Lower leg skin (tissue), 4 donors: ENCODE measurements around the gene EPHX1. TPM values are rescaled to one million over a fixed set of nuclear protein-coding genes. Genes with fewer than 3 reads are reported as not detected.
A peak's percentile ranks its signal among the peaks of the same experiment; 100 is the strongest.

ENCODE experiments used
- DNase-seq, 2 donors: peaks; one replicate each; pipeline ENCODE4 v3.0.0-alpha.2; 2019; ENCODE audit warnings: low spot score in 2 of 2
- H3K4me3 ChIP-seq: fragments of 200-600 bp; sonication (generic); 2 replicates; pipeline ENCODE4 v1.5.1; 2017; ENCODE audit warnings: mild to moderate bottlenecking, low read depth; ENCODE audit not compliant: poor library complexity, severe bottlenecking
- POLR2A ChIP-seq, 2 donors: fragments of 450-650 bp; IDR thresholded peaks; one replicate each; pipeline ENCODE4 v1.6.1; 2016 to 2017; ENCODE audit warnings: antibody characterized with exemption in 2 of 2, mild to moderate bottlenecking in 1 of 2, moderate library complexity in 1 of 2
- WGBS, 2 donors: methylation state at CpG; one replicate each; pipeline ENCODE4 v1.1.5; 2018; 5-methylcytosine and 5-hydroxymethylcytosine counted together
- intact Hi-C: fragments of 100-400 bp; cut with DNase I; formaldehyde crosslinking; loops from one replicate; pipeline ENCODE4 v1.15.0; 2023; ENCODE audit warnings: low total_unique reads
- total RNA-seq, 4 donors: library from RNA; depleted of rRNA; stranded (reverse); fragments of >200 nt; gene quantifications; one replicate each; pipeline ENCODE4 v1.1.0, GENCODE V29; 2016
- TF ChIP-seq, protein P1 (sequence below), 3 donors: fragments of 450-650 bp; IDR thresholded peaks; one replicate each; pipeline ENCODE4 v1.5.1; 2016; ENCODE audit warnings: antibody characterized with exemption in 3 of 3, mild to moderate bottlenecking in 3 of 3, moderate library complexity in 2 of 3

Gene EPHX1
- total RNA-seq, 4 donors from 2014 or later, result 42.9 to 62.7 (median 56.8) TPM

DNA sequence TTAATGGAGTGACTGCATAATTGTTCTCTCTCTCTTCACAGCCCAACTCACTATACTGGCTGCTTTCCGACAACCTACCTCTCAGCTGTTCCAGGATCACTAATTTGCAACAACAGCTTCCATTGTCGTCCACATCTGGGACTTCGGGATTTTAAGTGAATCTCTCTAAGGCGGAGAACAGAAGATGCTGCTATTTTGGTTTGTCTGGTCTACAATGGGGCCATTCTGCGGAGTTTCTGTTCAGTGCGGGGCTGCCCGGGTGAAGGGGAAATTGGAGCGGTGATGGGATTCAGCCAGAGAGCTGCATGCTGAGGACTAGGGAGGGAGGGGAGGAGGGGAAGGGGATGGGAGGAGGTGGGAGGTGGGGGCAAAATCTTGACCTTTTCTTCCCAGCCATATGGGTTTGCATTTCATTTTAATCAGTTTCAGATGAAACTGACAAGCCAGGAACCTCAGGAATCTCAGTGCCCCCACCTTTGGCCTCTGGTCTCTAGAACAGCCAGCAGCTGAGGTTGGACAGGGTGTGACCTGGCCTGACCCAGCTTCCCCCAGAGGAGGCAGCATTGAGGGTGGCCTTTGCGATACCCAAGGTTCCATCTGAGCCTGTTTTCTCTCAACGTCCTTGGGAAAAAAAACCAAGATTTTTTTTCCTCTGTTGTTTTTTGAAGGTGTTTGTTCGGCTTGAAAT is 39.2 kb upstream of the EPHX1 start:
- TF ChIP-seq POLR2A (IDR thresholded peaks at IDR 0.05), result no peak
- TF ChIP-seq, protein P1, sequence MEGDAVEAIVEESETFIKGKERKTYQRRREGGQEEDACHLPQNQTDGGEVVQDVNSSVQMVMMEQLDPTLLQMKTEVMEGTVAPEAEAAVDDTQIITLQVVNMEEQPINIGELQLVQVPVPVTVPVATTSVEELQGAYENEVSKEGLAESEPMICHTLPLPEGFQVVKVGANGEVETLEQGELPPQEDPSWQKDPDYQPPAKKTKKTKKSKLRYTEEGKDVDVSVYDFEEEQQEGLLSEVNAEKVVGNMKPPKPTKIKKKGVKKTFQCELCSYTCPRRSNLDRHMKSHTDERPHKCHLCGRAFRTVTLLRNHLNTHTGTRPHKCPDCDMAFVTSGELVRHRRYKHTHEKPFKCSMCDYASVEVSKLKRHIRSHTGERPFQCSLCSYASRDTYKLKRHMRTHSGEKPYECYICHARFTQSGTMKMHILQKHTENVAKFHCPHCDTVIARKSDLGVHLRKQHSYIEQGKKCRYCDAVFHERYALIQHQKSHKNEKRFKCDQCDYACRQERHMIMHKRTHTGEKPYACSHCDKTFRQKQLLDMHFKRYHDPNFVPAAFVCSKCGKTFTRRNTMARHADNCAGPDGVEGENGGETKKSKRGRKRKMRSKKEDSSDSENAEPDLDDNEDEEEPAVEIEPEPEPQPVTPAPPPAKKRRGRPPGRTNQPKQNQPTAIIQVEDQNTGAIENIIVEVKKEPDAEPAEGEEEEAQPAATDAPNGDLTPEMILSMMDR (IDR thresholded peaks at IDR 0.05), result no peak
- peak in 1 of 2 donors; percentile 75 for DNase-seq
- 75 to 83% methylated on average over 11 of the region's 11 CpGs for whole genome bisulfite sequencing, 2 donors
- intact Hi-C loops, result no loop called here
- no peak overlapping the region for H3K4me3 ChIP-seq

DNA sequence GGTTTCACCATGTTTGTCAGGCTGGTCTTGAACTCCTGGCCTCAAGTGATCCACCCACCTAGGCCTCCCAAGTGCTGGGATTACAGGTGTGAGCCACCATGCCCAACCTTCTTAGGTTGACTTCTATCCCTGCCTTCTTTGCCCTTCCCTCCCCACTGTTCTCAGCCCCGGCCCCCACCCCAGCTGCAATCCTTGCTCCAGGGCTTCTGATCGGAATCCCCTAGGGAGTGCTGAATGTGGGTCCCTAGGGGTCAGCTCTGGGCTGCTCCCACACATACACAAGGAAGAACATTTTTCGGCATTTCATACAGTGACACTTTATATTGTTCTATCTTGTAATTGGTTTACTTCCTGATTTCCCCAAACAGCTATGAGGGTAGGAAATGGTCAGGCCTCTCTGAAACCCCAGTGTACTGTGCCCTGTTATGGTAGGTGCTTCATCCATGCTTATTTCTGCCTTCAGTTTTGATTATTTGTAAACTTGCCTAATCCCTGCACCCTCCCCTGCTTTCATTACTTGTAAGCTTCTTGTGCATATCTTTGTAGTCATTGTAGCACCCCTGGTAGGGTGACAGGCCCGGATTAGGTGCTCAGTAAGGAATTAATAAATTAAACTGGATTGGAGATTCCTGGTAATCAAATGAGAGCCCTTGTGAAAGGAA is 38.1 kb upstream of the EPHX1 start:
- TF ChIP-seq, protein P1 (IDR thresholded peaks at IDR 0.05), result no peak
- no peak for TF ChIP-seq POLR2A (IDR thresholded peaks at IDR 0.05)
- peak in 1 of 2 donors; percentile 37 for DNase-seq
- intact Hi-C loops, result no loop called here
- H3K4me3 ChIP-seq, result no peak overlapping the region
- 53% methylated on average over 4 of the region's 4 CpGs for WGBS, 2 donors

DNA sequence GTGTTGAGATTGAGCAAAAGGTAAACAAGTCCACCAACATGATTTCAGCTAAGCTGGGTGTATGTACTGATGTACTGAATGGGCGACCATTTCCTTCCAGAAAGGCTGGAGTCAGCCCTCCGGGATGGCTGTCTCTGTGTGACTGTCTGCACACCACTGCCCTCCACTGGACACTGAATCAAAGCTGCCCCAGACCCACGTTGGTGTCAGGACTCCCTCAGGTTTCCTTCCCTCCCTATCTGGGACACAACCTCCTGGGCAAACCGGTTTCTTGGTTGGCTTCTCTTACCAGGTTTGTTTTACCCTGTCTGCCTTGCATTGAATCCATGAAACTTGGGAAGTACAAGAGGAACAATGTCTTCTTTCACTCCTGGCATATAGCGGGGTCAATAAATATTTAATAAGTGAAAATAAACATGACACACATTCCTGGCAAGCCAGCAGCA is 37.6 kb upstream of the EPHX1 start:
- intact Hi-C loops, result no loop called here
- peak; percentile 86 to 94 for DNase-seq
- no peak for TF ChIP-seq POLR2A (IDR thresholded peaks at IDR 0.05)
- TF ChIP-seq, protein P1 (IDR thresholded peaks at IDR 0.05), result peak in 1 of 3 donors; percentile 47
- no peak overlapping the region for H3K4me3 ChIP-seq
- WGBS, 2 donors, result 13 to 14% methylated on average over 5 of the region's 5 CpGs

DNA sequence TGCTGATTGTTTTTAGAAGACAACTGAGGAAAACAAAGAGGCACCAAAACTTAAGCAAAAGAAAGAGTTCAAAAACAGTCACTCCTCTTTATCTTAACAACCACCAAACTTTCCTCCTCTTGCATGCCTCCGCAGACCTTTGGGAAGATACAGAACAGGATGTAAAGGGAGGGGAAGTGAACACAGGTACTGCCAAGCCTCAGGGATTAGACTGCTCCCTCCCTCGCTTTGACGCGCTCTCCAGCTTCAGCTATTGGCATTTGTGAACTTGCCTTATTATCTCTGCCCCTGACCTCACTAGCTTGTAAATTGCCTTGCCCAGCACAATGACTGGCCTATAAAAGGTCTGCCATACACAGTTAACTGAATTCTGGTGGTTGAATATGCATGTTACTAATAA is 37.1 kb upstream of the EPHX1 start:
- no peak overlapping the region for H3K4me3 ChIP-seq
- whole genome bisulfite sequencing, 2 donors, result 38 to 62% methylated on average over 4 of the region's 4 CpGs
- DNase-seq, result no peak
- intact Hi-C loops, result no loop called here
- no peak for TF ChIP-seq POLR2A (IDR thresholded peaks at IDR 0.05)
- TF ChIP-seq, protein P1 (IDR thresholded peaks at IDR 0.05), result no peak

DNA sequence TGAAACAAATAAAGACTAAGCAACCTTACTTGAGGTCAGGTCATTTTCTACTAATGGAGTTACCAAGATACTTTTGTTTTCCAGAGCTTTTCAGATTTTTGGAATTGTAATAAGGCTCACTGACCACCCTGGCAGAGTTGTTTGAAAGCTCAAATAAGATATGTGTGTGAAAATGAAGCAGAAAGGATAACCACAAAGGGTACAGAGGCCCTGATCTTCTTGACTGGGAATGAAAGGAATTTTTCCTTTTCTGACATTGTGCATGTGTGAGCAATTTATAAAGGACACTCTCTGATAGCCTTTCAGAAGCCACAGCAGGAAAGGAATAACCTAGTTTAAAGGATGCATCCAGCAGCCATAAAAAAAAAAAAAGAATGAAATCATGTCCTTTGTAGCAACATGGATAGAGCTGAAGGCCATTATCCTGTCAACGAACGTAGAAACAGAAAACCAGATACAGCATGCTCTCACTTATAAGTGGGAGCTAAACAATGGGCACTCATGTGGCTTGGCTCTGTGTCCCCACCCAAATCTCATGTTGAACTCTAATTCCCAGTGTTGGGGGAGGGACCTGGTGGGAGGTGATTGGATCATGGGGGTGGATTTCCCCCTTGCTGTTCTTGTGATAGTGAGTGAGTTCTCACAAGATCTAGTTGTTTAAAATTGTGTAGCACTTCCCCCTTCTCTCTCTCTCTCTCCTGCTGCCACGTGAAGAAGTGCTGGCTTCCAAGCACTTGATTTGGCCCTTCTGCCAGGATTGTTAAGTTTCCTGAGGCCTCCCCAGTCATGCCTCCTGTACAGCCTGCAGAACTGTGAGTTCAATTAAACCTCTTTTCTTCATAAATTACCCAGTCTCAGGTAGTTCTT is 35.4 kb upstream of the EPHX1 start:
- DNase-seq, result no peak
- TF ChIP-seq POLR2A (IDR thresholded peaks at IDR 0.05), result no peak
- TF ChIP-seq, protein P1 (IDR thresholded peaks at IDR 0.05), result no peak
- 55 to 60% methylated on average over 3 of the region's 3 CpGs for WGBS, 2 donors
- H3K4me3 ChIP-seq, result no peak overlapping the region
- intact Hi-C loops, result no loop called here
